CD4-positive, CD25-positive, alpha-beta regulatory T cell (primary cell): ENCODE results near the gene TMEM151B. TPM values are rescaled to one million over a fixed set of nuclear protein-coding genes. Genes with fewer than 3 reads are reported as not detected.

Experiments used
- ATAC-seq, 2 donors: fragments of 150-1000 bp; cut with Tn5 transposase; one replicate each; pipeline ENCODE4 v1.10.0; 2021; ENCODE audit warnings: low read depth in 2 of 2, moderate number of reproducible peaks in 2 of 2, moderate library complexity in 1 of 2
- DNase-seq, 3 donors: peaks; one replicate each; pipeline versions ENCODE4 v3.0.0 to v3.0.0-alpha.2; 2012 to 2022; ENCODE audit warnings: mixed read lengths in 1 of 3
- H3K27ac ChIP-seq: one replicate; pipeline ENCODE4 v1.7.0; 2013; ENCODE audit warnings: mild to moderate bottlenecking, low read length; ENCODE audit not compliant: insufficient read depth, poor library complexity, severe bottlenecking
- H3K27me3 ChIP-seq: one replicate; pipeline ENCODE4 v1.7.0; 2013; ENCODE audit warnings: low read length; ENCODE audit not compliant: control insufficient read depth, insufficient read depth
- H3K36me3 ChIP-seq: one replicate; pipeline ENCODE4 v1.7.0; 2013; ENCODE audit warnings: mild to moderate bottlenecking, low read length, moderate library complexity; ENCODE audit not compliant: control insufficient read depth, insufficient read depth
- H3K4me1 ChIP-seq: 2 replicates; pipeline ENCODE4 v1.7.0; 2013; ENCODE audit warnings: mild to moderate bottlenecking, low read length; ENCODE audit not compliant: insufficient read depth, control insufficient read depth, poor library complexity, severe bottlenecking
- H3K4me3 ChIP-seq: one replicate; pipeline ENCODE4 v1.7.0; 2013; ENCODE audit warnings: low read depth, mild to moderate bottlenecking, low read length, moderate library complexity
- H3K9me3 ChIP-seq, 2 experiments: 1 replicate in 1 of 2; 2 replicates in 1 of 2; pipeline ENCODE4 v1.7.0; 2013; ENCODE audit warnings: low read length in 2 of 2, mild to moderate bottlenecking in 1 of 2, moderate library complexity in 1 of 2; ENCODE audit not compliant: control insufficient read depth in 2 of 2
- H3K27ac Mint-ChIP-seq, 3 donors: one replicate each; pipeline ENCODE4 v1.8.0; 2020 to 2022; ENCODE audit warnings: mild to moderate bottlenecking in 3 of 3, mixed read lengths in 3 of 3, moderate library complexity in 2 of 3
- H3K27me3 Mint-ChIP-seq: one replicate; pipeline ENCODE4 v1.8.0; 2022; ENCODE audit warnings: mild to moderate bottlenecking, mixed read lengths
- H3K36me3 Mint-ChIP-seq: one replicate; pipeline ENCODE4 v1.8.0; 2020; ENCODE audit warnings: mixed read lengths
- H3K4me1 Mint-ChIP-seq, 4 donors: one replicate each; pipeline ENCODE4 v1.8.0; 2020 to 2022; ENCODE audit warnings: mixed read lengths in 4 of 4, mild to moderate bottlenecking in 1 of 4
- H3K4me3 Mint-ChIP-seq, 4 donors: one replicate each; pipeline ENCODE4 v1.8.0; 2020 to 2022; ENCODE audit warnings: mild to moderate bottlenecking in 4 of 4, mixed read lengths in 4 of 4, moderate library complexity in 3 of 4
- H3K9me3 Mint-ChIP-seq, 7 donors: one replicate each; pipeline ENCODE4 v1.8.0; 2020 to 2022; ENCODE audit warnings: mixed read lengths in 7 of 7, mild to moderate bottlenecking in 3 of 7, moderate library complexity in 2 of 7
- polyA plus RNA-seq, 4 donors: library from polyadenylated mRNA; unstranded; fragments of 300-500 nt; fragmentation: Illumina TruSeq; gene quantifications; one replicate each; pipeline ENCODE4 v1.2.3, GENCODE V29; 2021
- total RNA-seq: library from RNA; stranded (reverse); gene quantifications from one replicate; pipeline ENCODE4 v1.2.3, GENCODE V29; 2022

The TMEM151B gene
- total and polyA plus RNA-seq, 5 donors from 2014 or later: not detected

GRCh38 chr6:44266347-44266746 lies 3.9 kb upstream of the TMEM151B start:
- DNase-seq: no peak
- Mint-ChIP-seq H3K9me3 (no peaks in the 10 kb centered on the region), H3K4me1 (peaks cover 0 to 63% (median 39%) of the 10 kb centered on the region in 4 donors), H3K27ac (peak overlapping the region; percentile 75 to 93 (median 83)), H3K27me3 (peaks cover 34% of the 10 kb centered on the region), H3K4me3 (peak overlapping the region; percentile 90 to 98 (median 95)), H3K36me3 (no peaks in the 10 kb centered on the region)
- no peaks in the 10 kb centered on the region for H3K9me3 ChIP-seq
- peaks cover 14% of the 10 kb centered on the region for H3K27me3 ChIP-seq
- ATAC-seq: no peak
- H3K36me3 ChIP-seq: no peaks in the 10 kb centered on the region
- peak overlapping the region; percentile 94 for H3K27ac ChIP-seq
- peaks cover 44% of the 10 kb centered on the region for H3K4me1 ChIP-seq
- no peak overlapping the region for H3K4me3 ChIP-seq

GRCh38 chr6:44267252-44267651 lies 3.0 kb upstream of the TMEM151B start:
- Mint-ChIP-seq H3K27ac (peak overlapping the region in 1 of 3 donors; percentile 31), H3K4me3 (peak overlapping the region in 2 of 4 donors; percentile 17 to 95), H3K4me1 (peaks cover 0 to 61% (median 36%) of the 10 kb centered on the region in 4 donors), H3K9me3 (no peaks in the 10 kb centered on the region), H3K36me3 (no peaks in the 10 kb centered on the region), H3K27me3 (peaks cover 43% of the 10 kb centered on the region)
- Histone ChIP-seq H3K4me1 (peaks cover 39% of the 10 kb centered on the region), H3K9me3 (no peaks in the 10 kb centered on the region), H3K27me3 (peaks cover 17% of the 10 kb centered on the region), H3K36me3 (no peaks in the 10 kb centered on the region), H3K27ac (no peak overlapping the region), H3K4me3 (no peak overlapping the region)
- no peak for DNase-seq
- ATAC-seq: no peak

DNA sequence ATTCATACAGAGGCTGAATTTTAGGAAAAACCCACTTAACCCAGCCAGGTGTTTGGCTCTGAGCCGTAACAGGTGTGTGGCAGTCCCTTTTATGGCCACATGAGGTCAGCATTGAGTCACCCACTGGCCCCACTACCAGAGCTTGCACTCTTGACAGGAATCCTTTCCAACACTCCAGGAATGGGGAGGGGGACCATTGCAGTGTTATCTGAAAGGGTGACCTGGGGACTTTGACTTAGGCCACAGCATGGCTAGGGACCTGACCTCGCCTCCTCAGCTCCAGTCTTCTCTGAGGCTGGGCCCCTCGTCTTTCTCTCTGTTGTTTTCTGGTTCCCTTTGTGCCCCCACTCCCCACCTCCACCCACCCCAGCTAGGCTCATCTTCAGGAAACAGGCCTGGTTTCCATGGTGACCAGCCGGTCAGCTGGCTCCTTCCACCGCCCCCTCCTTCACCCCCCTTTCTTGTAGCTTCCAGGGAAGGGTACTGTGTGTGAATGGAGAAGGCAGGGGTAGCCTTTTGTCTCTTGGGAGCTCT lies 2.1 kb upstream of the TMEM151B start:
- ATAC-seq (peak in 1 of 2 donors; percentile 28), DNase-seq (peak; percentile 46 to 64 (median 64))
- Histone ChIP-seq H3K4me3 (no peak overlapping the region), H3K4me1 (peaks cover 30% of the 10 kb centered on the region), H3K36me3 (no peaks in the 10 kb centered on the region), H3K27ac (no peak overlapping the region), H3K9me3 (no peaks in the 10 kb centered on the region), H3K27me3 (peaks cover 17% of the 10 kb centered on the region)
- Mint-ChIP-seq H3K4me1 (peaks cover 0 to 52% (median 27%) of the 10 kb centered on the region in 4 donors), H3K27ac (peak overlapping the region in 1 of 3 donors; percentile 60), H3K4me3 (peak overlapping the region; percentile 28 to 90 (median 67)), H3K9me3 (peaks cover 0 to 2% (median 0%) of the 10 kb centered on the region in 7 donors), H3K27me3 (peaks cover 52% of the 10 kb centered on the region), H3K36me3 (peaks cover 3% of the 10 kb centered on the region)

GRCh38 chr6:44269178-44269920 lies 901 bp upstream of the TMEM151B start:
- DNase-seq (no peak), ATAC-seq (no peak)
- Histone ChIP-seq H3K27ac (no peak overlapping the region), H3K9me3 (no peaks in the 10 kb centered on the region), H3K36me3 (no peaks in the 10 kb centered on the region), H3K27me3 (peaks cover 19% of the 10 kb centered on the region), H3K4me3 (no peak overlapping the region), H3K4me1 (peaks cover 18% of the 10 kb centered on the region)
- Mint-ChIP-seq H3K27ac (peak overlapping the region in 1 of 3 donors; percentile 48), H3K36me3 (peaks cover 3% of the 10 kb centered on the region), H3K27me3 (peaks cover 60% of the 10 kb centered on the region), H3K9me3 (peaks cover 0 to 2% (median 0%) of the 10 kb centered on the region in 7 donors), H3K4me3 (peak overlapping the region; percentile 6 to 82 (median 70)), H3K4me1 (peaks cover 0 to 42% (median 19%) of the 10 kb centered on the region in 4 donors)

DNA sequence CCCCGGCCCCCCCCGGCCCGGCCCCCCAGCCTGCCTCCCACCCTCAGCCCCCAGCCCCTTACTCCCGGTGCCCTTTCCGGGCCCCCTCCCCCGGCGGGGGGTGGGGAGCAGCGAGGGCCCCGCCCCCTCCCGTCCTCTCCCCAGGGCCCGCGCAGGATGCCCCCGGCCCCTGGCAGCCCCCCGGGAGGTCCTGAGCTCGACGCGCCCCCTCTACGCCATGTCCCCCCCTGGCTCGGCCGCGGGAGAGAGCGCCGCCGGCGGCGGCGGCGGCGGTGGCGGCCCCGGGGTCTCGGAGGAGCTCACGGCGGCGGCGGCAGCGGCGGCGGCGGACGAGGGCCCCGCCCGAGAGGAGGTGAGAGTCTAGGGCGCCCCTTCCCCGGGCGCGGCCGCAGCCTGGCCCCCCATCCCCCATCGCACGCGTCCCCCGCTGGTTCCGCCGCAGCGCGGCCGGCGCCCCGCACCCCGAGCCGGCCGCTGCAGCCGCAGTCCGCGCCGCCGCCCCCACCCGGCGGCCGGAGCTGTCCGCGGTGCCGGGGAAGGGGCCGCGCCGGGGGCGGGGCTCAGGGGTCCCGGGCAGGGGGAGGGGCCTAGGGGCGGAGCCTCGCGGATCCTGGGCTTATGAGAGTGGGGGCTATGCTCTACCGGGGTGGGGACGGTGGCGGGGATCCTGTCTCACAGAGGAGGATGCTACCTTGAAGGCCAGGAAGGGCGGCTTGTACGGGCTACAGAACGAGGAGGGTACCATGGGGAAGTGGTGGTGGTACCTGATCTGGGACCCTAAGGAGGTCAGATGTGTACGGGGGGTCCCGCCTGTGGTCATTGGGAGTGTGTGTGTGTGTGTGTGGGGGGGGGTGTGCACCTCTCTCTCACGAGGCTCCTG lies 516 bp downstream of the TMEM151B start:
- peaks cover 21% of the 10 kb centered on the region for H3K27me3 ChIP-seq
- H3K27ac Mint-ChIP-seq: peak overlapping the region in 1 of 3 donors; percentile 45

GRCh38 chr6:44271406-44271723 lies 1.1 kb downstream of the TMEM151B start:
- ATAC-seq (no peak), DNase-seq (no peak)
- Mint-ChIP-seq H3K36me3 (peaks cover 3% of the 10 kb centered on the region), H3K9me3 (peaks cover 0 to 2% (median 0%) of the 10 kb centered on the region in 7 donors), H3K27ac (no peak overlapping the region), H3K4me1 (peaks cover 0 to 34% (median 13%) of the 10 kb centered on the region in 4 donors), H3K4me3 (peak overlapping the region in 3 of 4 donors; percentile 43 to 78 (median 64)), H3K27me3 (peaks cover 63% of the 10 kb centered on the region)
- peaks cover 14% of the 10 kb centered on the region for H3K4me1 ChIP-seq
- no peaks in the 10 kb centered on the region for H3K36me3 ChIP-seq
- no peak overlapping the region for H3K27ac ChIP-seq
- H3K9me3 ChIP-seq: no peaks in the 10 kb centered on the region
- H3K27me3 ChIP-seq: peaks cover 21% of the 10 kb centered on the region
- no peak overlapping the region for H3K4me3 ChIP-seq

More for the DNA sequence above, 516 bp downstream of the TMEM151B start:
- Histone ChIP-seq H3K9me3 (no peaks in the 10 kb centered on the region), H3K36me3 (no peaks in the 10 kb centered on the region), H3K4me3 (no peak overlapping the region), H3K4me1 (peaks cover 13% of the 10 kb centered on the region), H3K27ac (no peak overlapping the region)
- Mint-ChIP-seq H3K36me3 (peaks cover 3% of the 10 kb centered on the region), H3K27me3 (peaks cover 63% of the 10 kb centered on the region), H3K4me3 (peak overlapping the region; percentile 43 to 78 (median 70)), H3K4me1 (peaks cover 0 to 37% (median 15%) of the 10 kb centered on the region in 4 donors), H3K9me3 (peaks cover 0 to 2% (median 0%) of the 10 kb centered on the region in 7 donors)
- no peak for ATAC-seq
- no peak for DNase-seq

DNA sequence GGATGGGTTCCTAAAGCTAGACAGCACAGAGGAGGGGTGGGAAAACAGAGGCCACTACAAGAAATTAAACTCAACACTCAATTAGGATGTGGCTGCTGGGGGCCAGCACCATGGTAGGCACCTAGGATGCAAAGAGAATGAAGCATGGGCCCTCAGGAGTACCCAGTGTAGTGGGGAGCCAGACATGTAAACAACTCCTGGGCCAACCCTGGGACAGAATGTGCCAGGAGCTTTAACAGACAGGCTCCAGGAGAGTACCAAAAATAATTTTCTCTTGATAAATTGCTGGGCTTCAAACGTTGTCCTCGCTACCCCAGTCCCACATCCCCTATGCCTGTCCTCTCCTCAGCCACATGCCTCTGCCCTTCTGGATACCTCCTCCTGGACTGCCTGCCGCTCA lies 1.7 kb downstream of the TMEM151B start:
- Mint-ChIP-seq H3K27me3 (peaks cover 67% of the 10 kb centered on the region), H3K27ac (no peak overlapping the region), H3K4me3 (peak overlapping the region in 2 of 4 donors; percentile 31 to 90), H3K9me3 (peaks cover 0 to 2% (median 0%) of the 10 kb centered on the region in 7 donors), H3K36me3 (peaks cover 3% of the 10 kb centered on the region), H3K4me1 (peaks cover 0 to 32% (median 13%) of the 10 kb centered on the region in 4 donors)
- Histone ChIP-seq H3K27ac (no peak overlapping the region), H3K9me3 (no peaks in the 10 kb centered on the region), H3K36me3 (no peaks in the 10 kb centered on the region), H3K4me1 (peaks cover 14% of the 10 kb centered on the region), H3K4me3 (no peak overlapping the region), H3K27me3 (peaks cover 21% of the 10 kb centered on the region)
- DNase-seq: no peak
- ATAC-seq: no peak
